Measurements from ENCODE around the gene ASTN2. TPM values are rescaled to one million over a fixed set of nuclear protein-coding genes. Genes with fewer than 3 reads are reported as not detected.

Gene ASTN2
- total and polyA plus RNA-seq, 9 donors: 1.8 to 6.4 (median 3.2) TPM

GRCh38 chr9:117075636-117076035 is 339.2 kb downstream of the ASTN2 start:
- Histone ChIP-seq H3K9me3 (no peaks in the 10 kb centered on the region), H3K27me3 (no peaks in the 10 kb centered on the region), H3K27ac (no peak overlapping the region), H3K36me3 (no peaks in the 10 kb centered on the region), H3K4me3 (no peak overlapping the region), H3K4me1 (ENCODE audit: insufficient read depth) (no peaks in the 10 kb centered on the region)
- TF ChIP-seq EP300 (IDR thresholded peaks at IDR 0.05) (no peak), POLR2A (IDR thresholded peaks at IDR 0.05) (no peak)
- TF ChIP-seq, protein P1, sequence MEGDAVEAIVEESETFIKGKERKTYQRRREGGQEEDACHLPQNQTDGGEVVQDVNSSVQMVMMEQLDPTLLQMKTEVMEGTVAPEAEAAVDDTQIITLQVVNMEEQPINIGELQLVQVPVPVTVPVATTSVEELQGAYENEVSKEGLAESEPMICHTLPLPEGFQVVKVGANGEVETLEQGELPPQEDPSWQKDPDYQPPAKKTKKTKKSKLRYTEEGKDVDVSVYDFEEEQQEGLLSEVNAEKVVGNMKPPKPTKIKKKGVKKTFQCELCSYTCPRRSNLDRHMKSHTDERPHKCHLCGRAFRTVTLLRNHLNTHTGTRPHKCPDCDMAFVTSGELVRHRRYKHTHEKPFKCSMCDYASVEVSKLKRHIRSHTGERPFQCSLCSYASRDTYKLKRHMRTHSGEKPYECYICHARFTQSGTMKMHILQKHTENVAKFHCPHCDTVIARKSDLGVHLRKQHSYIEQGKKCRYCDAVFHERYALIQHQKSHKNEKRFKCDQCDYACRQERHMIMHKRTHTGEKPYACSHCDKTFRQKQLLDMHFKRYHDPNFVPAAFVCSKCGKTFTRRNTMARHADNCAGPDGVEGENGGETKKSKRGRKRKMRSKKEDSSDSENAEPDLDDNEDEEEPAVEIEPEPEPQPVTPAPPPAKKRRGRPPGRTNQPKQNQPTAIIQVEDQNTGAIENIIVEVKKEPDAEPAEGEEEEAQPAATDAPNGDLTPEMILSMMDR (IDR thresholded peaks at IDR 0.05): no peak
- intact Hi-C loops (cut with DNase I): no loop called here
- no peak for DNase-seq

- Histone ChIP-seq H3K27me3 (no peaks in the 10 kb centered on the region), H3K9me3 (no peaks in the 10 kb centered on the region), H3K36me3 (no peaks in the 10 kb centered on the region), H3K4me3 (no peak overlapping the region), H3K4me1 (ENCODE audit: insufficient read depth) (no peaks in the 10 kb centered on the region), H3K27ac (no peak overlapping the region)
- intact Hi-C loops (cut with DNase I): no loop called here
- TF ChIP-seq, protein P1 (IDR thresholded peaks at IDR 0.05): no peak
- TF ChIP-seq POLR2A (IDR thresholded peaks at IDR 0.05): no peak
- TF ChIP-seq EP300 (IDR thresholded peaks at IDR 0.05): no peak
- no peak for DNase-seq
- WGBS, 3 donors: 60 to 68% (median 66%) methylated on average over 7 of the region's 7 CpGs
These were observed 339.9 kb downstream of the ASTN2 start for GRCh38 chr9:117074784-117075520.

GRCh38 chr9:117074342-117074662 is 340.6 kb downstream of the ASTN2 start:
- intact Hi-C loops (cut with DNase I): no loop called here
- DNase-seq: no peak
- Histone ChIP-seq H3K9me3 (no peaks in the 10 kb centered on the region), H3K4me3 (no peak overlapping the region), H3K27me3 (no peaks in the 10 kb centered on the region), H3K4me1 (ENCODE audit: insufficient read depth) (no peaks in the 10 kb centered on the region), H3K36me3 (no peaks in the 10 kb centered on the region), H3K27ac (no peak overlapping the region)
- no peak for TF ChIP-seq POLR2A (IDR thresholded peaks at IDR 0.05)
- TF ChIP-seq, protein P1 (IDR thresholded peaks at IDR 0.05): no peak
- TF ChIP-seq EP300 (IDR thresholded peaks at IDR 0.05): no peak
- WGBS, 3 donors: 81 to 89% (median 85%) methylated on average over 3 of the region's 3 CpGs

DNA sequence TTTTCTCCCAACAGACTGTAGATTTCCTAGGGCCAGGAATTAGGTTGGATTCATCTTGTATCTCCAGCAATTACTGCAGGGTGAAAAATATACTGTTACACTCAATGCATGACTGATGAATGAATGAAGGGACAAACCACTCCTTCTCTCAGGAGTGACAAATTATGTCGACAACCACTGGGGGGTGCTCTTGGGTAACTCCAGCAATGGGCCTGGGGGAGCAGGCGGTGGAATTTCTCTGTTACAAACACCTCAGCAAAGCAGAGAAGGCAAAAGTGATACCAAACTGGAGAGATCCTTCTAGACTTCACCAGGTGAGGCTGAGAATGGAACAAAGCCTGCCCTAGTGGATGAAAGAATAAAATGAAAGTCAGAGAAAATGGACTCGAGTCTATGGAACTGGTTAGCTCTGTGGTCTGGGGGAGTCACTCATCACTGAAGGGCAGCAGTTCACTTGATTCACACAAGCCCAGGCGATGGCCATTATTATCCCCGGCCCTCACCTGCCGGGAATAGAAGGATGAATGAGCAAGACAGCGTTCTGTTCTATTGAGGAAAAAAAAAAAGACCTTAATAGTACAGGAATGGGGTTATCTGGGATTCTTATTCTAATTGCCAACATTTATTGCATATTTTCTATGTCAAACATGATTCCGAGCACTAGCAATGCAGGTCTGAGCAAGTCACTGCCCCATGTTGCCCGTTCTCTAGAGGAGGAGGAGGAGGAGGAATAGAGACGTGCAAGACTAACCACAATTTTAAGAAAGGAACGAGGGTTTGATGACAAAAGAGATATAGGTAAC is 341.1 kb downstream of the ASTN2 start:
- Histone ChIP-seq H3K4me1 (ENCODE audit: insufficient read depth) (no peaks in the 10 kb centered on the region), H3K36me3 (no peaks in the 10 kb centered on the region), H3K9me3 (no peaks in the 10 kb centered on the region), H3K27me3 (no peaks in the 10 kb centered on the region), H3K27ac (no peak overlapping the region), H3K4me3 (no peak overlapping the region)
- DNase-seq: no peak
- intact Hi-C loops (cut with DNase I): no loop called here
- 47 to 60% (median 57%) methylated on average over 11 of the region's 11 CpGs for WGBS, 3 donors
- TF ChIP-seq, protein P1 (IDR thresholded peaks at IDR 0.05): no peak
- TF ChIP-seq EP300 (IDR thresholded peaks at IDR 0.05) (no peak), POLR2A (IDR thresholded peaks at IDR 0.05) (no peak)
